GF-D8 (cell line): ENCODE results near the gene TSPAN5.
"Not testable (repeated sequence)": the region's sequence is repeated elsewhere in the genome, so short reads cannot be mapped to it uniquely, and the experiment has no call there.

ENCODE experiments used
- DNase-seq: peaks from one replicate; lab custom pipeline; 2025; lab: John Stamatoyannopoulos, UW

The TSPAN5 gene

DNA sequence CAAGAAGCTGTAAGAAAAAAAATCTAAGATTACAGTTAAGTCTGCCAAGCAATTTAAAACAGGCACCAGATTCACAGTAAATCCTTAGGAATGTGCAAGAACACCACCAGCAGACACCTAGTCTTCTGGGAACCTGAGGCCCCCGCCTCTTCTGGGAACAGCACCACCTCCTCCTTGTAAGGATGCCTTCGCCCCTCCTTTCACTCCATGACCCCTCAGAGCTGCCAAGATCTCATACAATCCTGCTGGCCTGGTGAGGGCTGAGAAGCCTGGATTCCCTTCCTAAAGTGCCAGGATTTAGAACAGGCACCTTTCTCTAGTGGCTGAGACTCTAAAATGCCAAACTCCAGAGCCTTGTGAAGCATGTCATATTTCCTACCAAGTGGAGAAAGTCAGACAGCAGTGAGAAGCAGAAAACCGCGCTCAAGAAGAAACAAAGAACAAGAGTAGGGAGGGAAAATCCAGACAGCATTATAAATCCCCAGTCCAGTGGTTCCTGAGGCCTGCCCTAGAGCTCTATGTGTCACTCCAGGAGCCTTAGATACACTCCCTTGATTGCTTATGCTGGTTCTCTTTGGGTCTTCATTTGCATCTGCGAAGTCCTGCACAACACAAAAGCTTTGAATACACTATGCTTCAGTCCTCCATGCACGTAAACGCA, 166.4 kb downstream of the TSPAN5 start:
- DNase-seq, result no peak

GRCh38 chr4:98490251-98490650, 168.2 kb downstream of the TSPAN5 start:
- DNase-seq, result no peak

GRCh38 chr4:98485816-98486345, 172.5 kb downstream of the TSPAN5 start:
- no peak for DNase-seq

- DNase-seq, result no peak
Observed at GRCh38 chr4:98484031-98484430, 174.4 kb downstream of the TSPAN5 start.

- DNase-seq, result no peak
Observed at GRCh38 chr4:98482847-98483806, 175.3 kb downstream of the TSPAN5 start.

GRCh38 chr4:98482503-98482846, 175.9 kb downstream of the TSPAN5 start:
- DNase-seq, result no peak

GRCh38 chr4:98481167-98481566, 177.2 kb downstream of the TSPAN5 start:
- no peak for DNase-seq

DNA sequence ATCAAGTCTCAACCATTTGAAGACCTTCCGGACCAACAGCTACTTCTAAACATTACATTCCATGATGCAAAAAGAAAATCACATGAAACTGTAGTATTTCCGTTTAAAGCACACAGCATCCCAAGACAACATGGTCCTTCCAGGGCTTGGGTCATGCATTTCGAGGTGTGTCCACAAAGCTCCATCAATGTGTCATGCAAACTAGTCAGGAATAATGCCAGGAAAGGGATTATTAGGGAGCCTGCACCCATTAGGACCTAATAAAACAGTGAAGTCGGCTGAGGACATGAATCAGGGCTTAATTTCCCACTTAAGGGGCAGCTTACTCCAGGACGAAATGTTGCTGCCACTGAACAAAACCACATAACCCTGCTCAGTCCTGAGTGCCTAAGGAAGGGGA, 177.9 kb downstream of the TSPAN5 start:
- DNase-seq, result no peak

DNA sequence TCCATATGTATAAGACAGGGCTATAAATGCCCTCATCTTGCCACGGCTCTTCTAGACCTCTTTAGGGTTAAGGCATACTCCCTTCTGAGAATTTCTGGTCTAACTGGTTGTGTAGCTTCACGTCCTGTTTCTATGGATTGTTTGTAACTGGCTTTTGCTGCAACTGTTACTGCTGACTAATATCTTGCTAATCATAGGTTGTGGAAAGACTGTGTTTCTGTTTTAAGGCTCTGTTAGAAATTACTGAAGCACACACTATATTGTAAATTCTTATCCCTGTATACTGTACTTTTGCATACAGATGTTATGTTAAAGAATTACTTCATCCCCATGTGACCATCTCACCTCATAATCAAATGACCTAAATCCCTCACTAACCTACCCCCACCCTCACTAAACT, 178.8 kb downstream of the TSPAN5 start:
- DNase-seq, result not testable (repeated sequence)

DNA sequence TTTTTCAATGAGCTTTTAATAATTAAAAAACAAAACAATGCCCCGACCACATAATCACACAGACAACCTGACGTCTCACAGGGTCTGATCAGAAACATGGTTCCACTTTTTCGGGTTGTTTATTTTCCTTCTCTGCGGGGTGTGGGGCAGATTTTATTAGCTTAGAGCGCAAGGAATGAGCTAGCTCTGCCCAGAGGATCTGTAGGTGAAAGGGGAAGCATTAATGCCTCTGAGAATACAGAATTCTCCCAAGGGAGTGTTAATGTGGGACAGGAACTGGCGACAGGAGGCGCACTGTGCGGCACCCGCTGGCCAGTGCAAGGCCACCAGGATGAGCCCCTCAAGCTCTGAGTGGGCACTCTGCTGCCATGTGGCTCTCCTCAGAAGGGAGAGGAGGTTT, 181.5 kb downstream of the TSPAN5 start:
- DNase-seq, result no peak

DNA sequence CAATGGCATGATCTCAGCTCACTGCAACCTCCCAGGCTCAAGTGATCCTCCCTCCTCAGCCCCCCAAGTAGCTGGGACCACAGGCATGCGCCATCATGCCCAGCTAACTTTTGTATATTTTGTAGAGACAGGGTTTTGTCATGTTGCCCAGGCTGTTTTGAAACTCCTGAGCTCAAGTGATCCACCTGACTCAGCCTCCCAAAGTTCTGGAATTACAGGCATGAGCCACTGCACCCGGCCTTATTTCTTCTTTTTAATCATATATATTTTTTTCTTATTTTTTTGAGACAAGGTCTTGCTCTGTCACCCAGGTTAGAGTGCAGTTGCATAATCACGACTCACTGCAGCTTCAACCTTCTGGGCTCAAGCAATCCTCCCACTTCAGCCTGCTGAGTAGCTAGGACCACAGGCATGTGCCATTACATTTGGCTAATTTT, 184.0 kb downstream of the TSPAN5 start:
- DNase-seq, result no peak

- no peak for DNase-seq
Observed at GRCh38 chr4:98473046-98473445, 185.4 kb downstream of the TSPAN5 start.

- DNase-seq, result no peak
Observed at GRCh38 chr4:98470831-98471230, 187.6 kb downstream of the TSPAN5 start.

GRCh38 chr4:98470366-98470765, 188.0 kb downstream of the TSPAN5 start:
- DNase-seq, result no peak

DNA sequence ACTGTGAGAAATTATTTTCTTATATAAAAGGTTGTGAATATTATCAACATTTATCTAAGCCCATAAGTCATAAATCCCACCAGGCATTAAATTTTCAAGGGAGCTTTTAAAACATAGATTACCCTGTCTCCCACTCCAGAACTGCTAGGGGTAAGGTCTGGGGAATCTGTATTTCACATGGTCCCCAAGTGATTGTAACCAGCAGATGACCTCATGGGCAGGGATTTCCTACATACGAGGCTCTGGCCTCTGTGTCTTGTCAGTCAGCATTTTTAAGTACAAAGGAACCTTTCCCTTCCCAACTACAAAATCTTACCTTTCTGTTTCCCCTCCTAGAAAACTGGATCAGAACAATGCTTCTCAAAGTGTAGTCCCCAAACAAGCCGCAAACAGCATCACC, 188.6 kb downstream of the TSPAN5 start:
- DNase-seq, result no peak

- no peak for DNase-seq
Observed at GRCh38 chr4:98468709-98469108, 189.7 kb downstream of the TSPAN5 start.

GRCh38 chr4:98467627-98468072, 190.8 kb downstream of the TSPAN5 start:
- peak; percentile 6 for DNase-seq

- no peak for DNase-seq
Observed at GRCh38 chr4:98466868-98467599, 191.4 kb downstream of the TSPAN5 start.

DNA sequence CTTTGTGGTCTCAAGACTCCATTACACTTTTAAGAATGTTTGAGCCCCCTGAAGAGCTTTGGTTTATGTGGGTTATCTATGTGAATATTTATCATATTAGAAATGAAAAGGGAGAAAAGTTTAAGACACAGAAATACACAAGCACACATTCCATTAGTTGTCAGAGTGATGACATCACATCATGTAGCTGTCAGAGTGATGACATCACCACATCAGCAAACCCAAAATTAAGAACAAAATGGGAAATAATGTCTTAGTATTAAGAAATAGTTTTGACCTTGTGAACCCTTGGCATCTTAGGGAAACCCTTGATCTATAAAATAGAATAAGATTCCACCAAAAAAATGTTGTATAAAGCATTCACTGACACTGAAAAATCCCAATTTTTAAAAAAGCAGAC, 195.9 kb downstream of the TSPAN5 start:
- no peak for DNase-seq

GRCh38 chr4:98461121-98461865, 197.1 kb downstream of the TSPAN5 start:
- not testable (repeated sequence) for DNase-seq

GRCh38 chr4:98457422-98457821, 201.0 kb downstream of the TSPAN5 start:
- not testable (repeated sequence) for DNase-seq

- DNase-seq, result no peak
Observed at GRCh38 chr4:98452091-98452490, 206.3 kb downstream of the TSPAN5 start.
